ENCODE data around the gene LYPD6B. TPM values are rescaled to one million over a fixed set of nuclear protein-coding genes. Genes with fewer than 3 reads are reported as not detected.

LYPD6B gene
- total RNA-seq, 1 experiment from 2014 or later: 0.37 TPM

- H3K4me1 Mint-ChIP-seq (ENCODE audit: insufficient read depth, unreplicated experiment): peaks cover 13% of the 10 kb centered on the region
- H3K9me3 Mint-ChIP-seq (ENCODE audit: unreplicated experiment): no peaks in the 10 kb centered on the region
- H3K4me3 Mint-ChIP-seq (ENCODE audit: unreplicated experiment): no peak overlapping the region
- no peaks in the 10 kb centered on the region for H3K27me3 Mint-ChIP-seq (ENCODE audit: insufficient read depth, unreplicated experiment)
- TF ChIP-seq CTCF (IDR thresholded peaks at IDR 0.05; ENCODE audit: unreplicated experiment): no peak
- no TSS peak for BruUV-seq (replicated peaks)
- no peaks in the 10 kb centered on the region for H3K36me3 Mint-ChIP-seq (ENCODE audit: insufficient read depth, unreplicated experiment)
- ChIA-PET POLR2A (no interaction called here), CTCF (interaction anchor here (1.2 kb wide), 1 partner anchor 47 kb away, joined by 3 read pairs; no protein-coding TSS in a partner anchor)
- no peak overlapping the region for H3K27ac Mint-ChIP-seq (ENCODE audit: low read depth, unreplicated experiment)
- no peak for DNase-seq (ENCODE audit: unreplicated experiment)
- intact Hi-C loops (cut with micrococcal nuclease): no loop called here
Measured at GRCh38 chr2:149064856-149065630, 26.5 kb downstream of the LYPD6B start.

GRCh38 chr2:149068225-149068995 is 29.9 kb downstream of the LYPD6B start:
- Mint-ChIP-seq H3K27me3 (ENCODE audit: insufficient read depth, unreplicated experiment) (no peaks in the 10 kb centered on the region), H3K36me3 (ENCODE audit: insufficient read depth, unreplicated experiment) (no peaks in the 10 kb centered on the region), H3K4me1 (ENCODE audit: insufficient read depth, unreplicated experiment) (peaks cover 13% of the 10 kb centered on the region), H3K9me3 (ENCODE audit: unreplicated experiment) (no peaks in the 10 kb centered on the region), H3K4me3 (ENCODE audit: unreplicated experiment) (no peak overlapping the region), H3K27ac (ENCODE audit: low read depth, unreplicated experiment) (no peak overlapping the region)
- CTCF ChIA-PET: no interaction called here
- no peak for TF ChIP-seq CTCF (IDR thresholded peaks at IDR 0.05; ENCODE audit: unreplicated experiment)
- BruUV-seq (replicated peaks): no TSS peak
- POLR2A ChIA-PET: no interaction called here
- intact Hi-C loops (cut with micrococcal nuclease): no loop called here
- DNase-seq (ENCODE audit: unreplicated experiment): no peak

GRCh38 chr2:149068996-149069888 is 30.7 kb downstream of the LYPD6B start:
- intact Hi-C loops (cut with micrococcal nuclease): no loop called here
- DNase-seq (ENCODE audit: unreplicated experiment): peak; percentile 59
- no TSS peak for BruUV-seq (replicated peaks)
- TF ChIP-seq CTCF (IDR thresholded peaks at IDR 0.05; ENCODE audit: unreplicated experiment): no peak
- no peak overlapping the region for H3K27ac Mint-ChIP-seq (ENCODE audit: low read depth, unreplicated experiment)
- no peaks in the 10 kb centered on the region for H3K36me3 Mint-ChIP-seq (ENCODE audit: insufficient read depth, unreplicated experiment)
- H3K27me3 Mint-ChIP-seq (ENCODE audit: insufficient read depth, unreplicated experiment): no peaks in the 10 kb centered on the region
- CTCF ChIA-PET: interaction anchor here (0.6 to 0.7 kb wide), 2 partner anchors 261 to 407 kb away, joined by 3 read pairs; no protein-coding TSS in a partner anchor
- H3K9me3 Mint-ChIP-seq (ENCODE audit: unreplicated experiment): no peaks in the 10 kb centered on the region
- H3K4me3 Mint-ChIP-seq (ENCODE audit: unreplicated experiment): no peak overlapping the region
- POLR2A ChIA-PET: no interaction called here
- H3K4me1 Mint-ChIP-seq (ENCODE audit: insufficient read depth, unreplicated experiment): peaks cover 13% of the 10 kb centered on the region

Data from MCF 10A (cell line).